ENCODE data around the gene DISC1. TPM values are rescaled to one million over a fixed set of nuclear protein-coding genes. Genes with fewer than 3 reads are reported as not detected.

The DISC1 gene
- total and polyA plus RNA-seq, 2 experiments from 2014 or later: 2.1 to 6.5 TPM

DNA sequence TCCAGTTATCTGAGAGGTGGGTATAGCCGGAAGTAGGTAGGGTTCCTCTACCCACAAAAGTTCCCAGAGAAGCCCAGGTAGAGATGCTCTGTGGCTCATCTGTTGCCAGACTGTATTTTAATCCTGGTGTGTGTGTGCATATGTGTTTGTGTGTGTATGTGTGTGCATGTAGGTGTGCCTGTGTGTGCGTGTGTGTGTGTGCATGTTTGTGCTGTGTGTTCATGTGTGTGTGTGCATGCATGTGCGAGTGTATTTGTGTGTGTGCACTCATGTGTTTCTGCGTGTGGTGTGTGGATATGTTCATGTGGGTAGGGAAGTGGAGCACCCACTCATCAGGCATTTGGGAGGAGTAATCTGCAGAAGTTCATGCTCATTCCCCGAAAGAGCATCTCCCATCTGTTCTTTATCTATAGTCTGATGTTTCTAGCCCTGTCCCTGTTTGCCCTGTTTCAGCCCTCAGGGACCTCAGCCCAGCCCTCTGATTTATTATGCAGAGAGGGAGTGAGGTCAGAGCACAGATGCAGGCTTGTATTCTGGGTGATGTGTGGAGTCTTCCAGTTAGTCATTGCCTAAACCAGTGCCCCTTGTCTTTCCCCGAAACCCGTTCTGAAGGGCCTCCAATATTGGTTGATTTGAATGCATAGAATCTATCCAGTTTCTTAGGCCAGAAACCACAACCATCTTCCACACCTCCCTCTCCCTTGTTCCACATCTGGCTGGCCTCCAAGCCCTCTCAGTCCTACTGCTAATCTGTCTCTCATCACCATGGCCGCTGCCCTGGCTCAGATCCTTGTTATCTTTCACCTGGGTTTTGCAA, 69.1 kb downstream of the DISC1 start:
- H3K4me3 ChIP-seq: no peak overlapping the region
- no peak overlapping the region for H2AFZ ChIP-seq
- H3F3A ChIP-seq (replicated peaks; ENCODE audit: low read depth): no peaks in the 10 kb centered on the region
- no peak overlapping the region for H3K27ac ChIP-seq (ENCODE audit: low read depth)
- no peak for TF ChIP-seq JUNB (IDR thresholded peaks at IDR 0.05; ENCODE audit: unreplicated experiment)
- TF ChIP-seq, protein P1, sequence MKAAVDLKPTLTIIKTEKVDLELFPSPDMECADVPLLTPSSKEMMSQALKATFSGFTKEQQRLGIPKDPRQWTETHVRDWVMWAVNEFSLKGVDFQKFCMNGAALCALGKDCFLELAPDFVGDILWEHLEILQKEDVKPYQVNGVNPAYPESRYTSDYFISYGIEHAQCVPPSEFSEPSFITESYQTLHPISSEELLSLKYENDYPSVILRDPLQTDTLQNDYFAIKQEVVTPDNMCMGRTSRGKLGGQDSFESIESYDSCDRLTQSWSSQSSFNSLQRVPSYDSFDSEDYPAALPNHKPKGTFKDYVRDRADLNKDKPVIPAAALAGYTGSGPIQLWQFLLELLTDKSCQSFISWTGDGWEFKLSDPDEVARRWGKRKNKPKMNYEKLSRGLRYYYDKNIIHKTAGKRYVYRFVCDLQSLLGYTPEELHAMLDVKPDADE (IDR thresholded peaks at IDR 0.05): no peak
- TF ChIP-seq EZH2phosphoT487 (IDR thresholded peaks at IDR 0.05; ENCODE audit: unreplicated experiment): no peak
- TF ChIP-seq STAT1 (IDR thresholded peaks at IDR 0.05; ENCODE audit: unreplicated experiment): no peak
- TF ChIP-seq NANOG (IDR thresholded peaks at IDR 0.05; ENCODE audit: borderline replicate concordance): no peak
- no peak for ATAC-seq
- H3K9me2 ChIP-seq (ENCODE audit: insufficient read depth): no peaks in the 10 kb centered on the region
- H3K36me3 Mint-ChIP-seq (ENCODE audit: low read depth): no peaks in the 10 kb centered on the region; the same call in 2 of the 3 replicates
- no peak for DNase-seq (ENCODE audit: low spot score)
- no peaks in the 10 kb centered on the region for H3K36me3 ChIP-seq (ENCODE audit: insufficient read depth)
- H3K79me2 ChIP-seq (replicated peaks; ENCODE audit: insufficient read depth): no peaks in the 10 kb centered on the region
- no peaks in the 10 kb centered on the region for H3K27me3 ChIP-seq (ENCODE audit: insufficient read depth)
- H3K4me1 Mint-ChIP-seq: peaks cover 6% of the 10 kb centered on the region; the same call in 2 of the 3 replicates
- H3K4me2 ChIP-seq: no peak overlapping the region
- H3K4me3 Mint-ChIP-seq: no peak overlapping the region
- H4K20me1 ChIP-seq (replicated peaks; ENCODE audit: insufficient read depth): no peaks in the 10 kb centered on the region; the same call in 1 of the 2 replicates
- H3K9me3 Mint-ChIP-seq: no peaks in the 10 kb centered on the region
- no peak overlapping the region for H3K27ac Mint-ChIP-seq
- no peaks in the 10 kb centered on the region for H3K4me1 ChIP-seq (ENCODE audit: insufficient read depth)
- H3K27me3 Mint-ChIP-seq (ENCODE audit: insufficient read depth, low read depth, poor library complexity): no peaks in the 10 kb centered on the region

DNA sequence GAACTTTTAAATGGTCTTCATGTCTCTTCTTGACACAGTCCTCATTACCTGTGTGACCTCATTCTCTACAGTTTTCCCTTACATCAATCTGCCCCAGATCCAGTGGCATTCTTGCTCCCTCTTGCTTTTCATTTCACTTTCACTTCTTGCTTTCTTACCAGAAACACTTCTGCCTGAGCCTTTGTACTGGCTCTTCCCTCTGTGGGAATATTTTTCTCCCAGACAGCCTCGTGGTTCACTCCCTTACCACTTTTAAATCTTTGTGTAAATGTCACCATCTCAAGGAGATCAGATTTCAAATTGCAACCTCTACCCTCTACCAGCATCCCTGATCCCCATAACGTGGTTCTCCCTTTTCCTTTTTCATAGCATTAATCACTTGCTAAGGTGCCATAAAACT, 73.2 kb downstream of the DISC1 start:
- H3K27ac ChIP-seq (ENCODE audit: low read depth): no peak overlapping the region
- Mint-ChIP-seq H3K27ac (no peak overlapping the region), H3K36me3 (ENCODE audit: low read depth) (no peaks in the 10 kb centered on the region; the same call in 2 of the 3 replicates), H3K9me3 (no peaks in the 10 kb centered on the region), H3K4me3 (no peak overlapping the region), H3K4me1 (no peaks in the 10 kb centered on the region), H3K27me3 (ENCODE audit: insufficient read depth, low read depth, poor library complexity) (no peaks in the 10 kb centered on the region)
- no peak overlapping the region for H2AFZ ChIP-seq
- no peak overlapping the region for H3K4me3 ChIP-seq
- H3K27me3 ChIP-seq (ENCODE audit: insufficient read depth): no peaks in the 10 kb centered on the region
- H4K20me1 ChIP-seq (replicated peaks; ENCODE audit: insufficient read depth): peaks cover 3% of the 10 kb centered on the region; the same call in 1 of the 2 replicates
- no peaks in the 10 kb centered on the region for H3F3A ChIP-seq (replicated peaks; ENCODE audit: low read depth)
- H3K4me2 ChIP-seq: no peak overlapping the region
- no peaks in the 10 kb centered on the region for H3K4me1 ChIP-seq (ENCODE audit: insufficient read depth)
- DNase-seq (ENCODE audit: low spot score) (no peak), ATAC-seq (no peak)
- no peaks in the 10 kb centered on the region for H3K9me2 ChIP-seq (ENCODE audit: insufficient read depth)
- H3K36me3 ChIP-seq (ENCODE audit: insufficient read depth): no peaks in the 10 kb centered on the region
- TF ChIP-seq ZNF114 (CRISPR knock-in tag; IDR thresholded peaks at IDR 0.05): no peak
- no peak for TF ChIP-seq POLR2AphosphoS5 (IDR thresholded peaks at IDR 0.05; ENCODE audit: low read depth)
- TF ChIP-seq, protein P1 (IDR thresholded peaks at IDR 0.05): no peak
- no peak for TF ChIP-seq CREB1 (CRISPR knock-in tag; IDR thresholded peaks at IDR 0.05; ENCODE audit: low read depth)
- TF ChIP-seq EZH2phosphoT487 (IDR thresholded peaks at IDR 0.05; ENCODE audit: unreplicated experiment): no peak
- H3K79me2 ChIP-seq (replicated peaks; ENCODE audit: insufficient read depth): no peaks in the 10 kb centered on the region
